Inflammatory macrophage treated with lipopolysaccharide for 1 hour (primary cell): Measurements from ENCODE around the gene ASIC4.

Experiments
- DNase-seq, 2 donors: peaks; one replicate each; pipeline ENCODE4 v3.0.0-alpha.2; 2020 to 2022

Gene ASIC4

DNA sequence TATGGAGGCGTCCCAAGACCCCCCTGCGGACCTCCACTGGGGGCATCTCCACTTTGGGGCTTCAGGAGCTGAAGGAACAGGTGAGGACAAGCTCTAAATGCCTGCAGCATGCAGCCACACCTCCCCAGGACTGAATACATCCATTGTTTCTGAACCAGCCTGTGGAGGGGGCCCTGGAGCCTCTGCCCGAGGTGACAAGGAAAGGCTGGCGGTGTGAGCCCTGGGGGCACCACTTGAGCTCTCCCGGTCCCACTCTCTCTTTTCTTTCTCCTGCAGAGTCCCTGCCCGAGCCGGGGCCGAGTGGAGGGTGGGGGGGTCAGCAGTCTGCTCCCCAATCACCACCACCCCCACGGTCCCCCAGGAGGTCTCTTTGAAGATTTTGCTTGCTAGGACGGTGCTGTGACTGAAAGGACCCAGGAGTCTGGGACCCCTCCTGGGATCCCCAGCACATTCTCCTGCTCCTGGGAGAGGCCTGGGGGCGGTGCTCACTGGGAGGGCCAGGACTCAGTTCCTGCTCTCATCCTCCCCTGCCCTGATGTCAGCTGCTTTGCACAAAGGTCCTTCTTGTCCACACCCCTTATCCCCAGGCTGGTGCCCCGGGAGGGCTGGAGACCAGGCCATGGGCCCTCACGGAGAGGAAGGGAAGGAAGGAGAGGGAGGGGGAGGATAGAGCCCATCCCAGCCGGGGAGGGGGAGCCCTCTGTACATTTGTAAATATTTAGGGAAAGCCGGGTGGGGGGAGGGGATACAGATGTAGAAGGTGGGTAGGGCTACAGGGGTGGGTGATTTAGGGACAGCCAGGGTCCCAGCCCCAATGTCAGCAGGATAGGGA, 23.6 kb downstream of the ASIC4 start:
- no peak for DNase-seq

DNA sequence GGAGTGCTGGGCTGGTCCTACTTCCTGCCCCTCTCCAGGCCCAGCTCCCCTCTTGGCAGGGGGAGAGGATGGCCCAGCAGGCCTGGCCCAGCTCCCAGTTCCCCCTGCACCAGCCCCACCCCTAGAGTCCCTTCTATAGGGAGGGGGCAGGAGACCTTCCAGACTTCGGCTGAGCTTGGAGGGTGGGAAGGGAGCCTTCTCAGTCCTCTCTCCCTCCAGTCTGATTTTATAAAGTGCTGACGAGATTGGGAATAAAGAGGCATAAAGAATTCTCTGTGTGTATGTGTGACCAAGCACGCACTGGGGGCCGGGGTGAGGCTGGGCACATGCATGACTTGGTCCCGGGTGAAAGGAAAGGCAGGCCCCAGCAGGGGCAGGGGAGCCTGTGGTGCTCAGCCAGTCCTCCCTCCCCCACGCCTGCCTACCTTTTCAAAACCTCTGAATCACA, 24.2 kb downstream of the ASIC4 start:
- DNase-seq: no peak

DNA sequence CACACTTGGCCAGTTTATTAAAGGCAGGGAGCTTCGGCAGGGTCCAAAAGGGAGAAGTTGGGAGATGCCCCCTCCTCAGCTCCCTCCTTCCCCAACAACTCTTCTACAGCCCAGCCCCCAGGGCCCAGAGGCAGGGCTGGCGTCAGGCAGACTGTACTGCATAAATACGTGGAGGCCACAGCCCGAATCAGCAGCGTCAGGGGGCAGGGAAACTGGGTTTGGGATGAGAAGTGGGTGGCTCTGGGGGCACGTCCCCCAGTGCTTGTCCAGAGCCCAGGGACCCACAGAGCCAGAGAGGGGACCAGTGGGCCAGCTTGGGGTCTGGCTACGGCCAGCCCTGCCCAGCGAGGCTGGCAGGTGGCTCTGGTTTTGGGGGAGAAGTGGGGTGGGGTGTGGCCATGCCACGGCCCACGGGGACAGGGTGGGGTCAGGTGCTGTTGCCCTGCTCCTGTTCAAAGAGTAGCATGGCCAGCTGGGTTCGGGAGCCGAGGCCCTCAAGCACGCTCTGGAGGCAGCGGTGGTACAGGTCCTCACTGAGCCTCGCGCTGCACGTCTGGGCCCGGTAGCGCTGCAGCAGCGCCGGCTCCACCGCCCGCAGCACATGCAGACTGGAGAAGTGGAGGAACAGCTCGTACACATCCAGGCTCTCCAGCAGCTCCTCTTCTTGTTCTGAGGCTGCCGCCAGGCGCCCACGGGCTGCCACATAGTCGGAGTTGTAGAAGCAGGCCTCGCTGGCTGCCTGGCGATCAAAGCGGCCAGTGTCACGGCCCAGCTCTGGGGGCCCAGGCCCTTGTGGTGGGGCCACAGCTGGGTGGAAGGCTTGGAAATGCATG, 24.9 kb downstream of the ASIC4 start:
- no peak for DNase-seq

DNA sequence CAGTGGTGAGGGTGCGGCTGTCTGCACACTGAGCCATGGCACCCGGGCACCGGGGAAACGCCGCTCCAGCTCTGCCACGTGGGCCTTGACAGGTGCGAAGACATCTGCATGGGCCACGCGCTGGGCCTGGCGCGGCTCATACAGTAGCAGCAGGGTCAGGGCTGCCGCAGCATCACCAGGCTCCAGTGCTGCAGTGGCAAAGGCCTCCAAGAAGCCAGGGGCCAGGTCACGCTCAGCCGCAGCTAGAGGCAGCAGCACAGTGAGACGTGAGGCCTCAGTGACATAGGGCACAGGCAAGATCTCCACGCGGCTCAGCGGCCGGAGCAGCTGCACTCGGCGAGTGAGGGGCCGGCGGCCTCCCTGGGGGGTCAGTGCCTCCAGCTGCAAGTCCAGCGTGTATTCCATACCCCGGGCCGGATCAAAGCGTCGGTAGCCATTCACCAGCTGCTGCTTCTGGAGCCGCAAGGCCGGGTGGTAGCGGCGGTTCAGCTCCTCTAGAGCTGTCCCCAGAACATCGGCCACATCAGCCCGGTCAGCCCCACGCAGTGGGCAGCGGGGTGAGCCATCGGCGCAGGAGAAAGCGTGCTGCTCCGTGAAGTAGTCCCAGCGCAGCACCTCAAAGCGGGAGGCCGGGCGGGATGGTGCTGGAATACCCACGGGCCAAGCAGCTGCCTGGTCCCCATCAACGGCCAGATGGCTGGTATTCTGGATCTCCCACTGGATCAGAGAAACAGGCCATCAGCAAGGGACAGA, 25.8 kb downstream of the ASIC4 start:
- no peak for DNase-seq

DNA sequence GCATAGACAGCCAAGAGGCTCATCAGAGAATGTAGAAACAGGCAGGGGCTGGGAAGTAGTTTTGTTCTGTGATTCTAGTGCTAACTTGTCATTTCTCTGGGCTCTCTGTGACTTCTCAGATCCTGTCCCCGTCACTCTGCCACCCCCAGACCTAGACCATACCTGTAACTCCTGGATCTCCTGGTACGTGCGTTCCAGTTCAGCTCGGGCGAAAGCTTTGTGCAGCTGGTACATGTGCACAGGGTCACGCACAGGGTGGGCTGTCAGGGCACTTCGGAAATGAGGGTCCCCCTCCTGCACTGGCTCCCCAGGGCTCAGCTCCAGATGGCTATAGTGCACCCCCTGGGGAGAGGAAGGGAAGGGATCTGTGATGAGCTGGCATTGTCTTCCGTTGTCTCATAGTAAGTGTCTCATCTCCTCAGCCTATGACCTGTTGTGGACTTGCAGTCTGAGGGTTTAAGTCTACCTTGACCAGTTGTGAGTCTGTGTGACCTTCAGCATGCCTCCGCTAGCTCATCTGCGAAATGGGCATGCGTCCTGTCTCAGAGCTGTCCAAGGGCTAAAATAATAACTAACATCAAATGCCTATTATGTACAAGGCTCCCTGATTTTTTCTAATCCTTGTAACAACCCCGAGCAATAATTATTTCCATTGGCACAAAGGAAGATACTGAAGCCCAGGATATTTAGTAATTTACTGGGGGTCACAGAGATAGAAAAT, 26.7 kb downstream of the ASIC4 start:
- DNase-seq: no peak

DNA sequence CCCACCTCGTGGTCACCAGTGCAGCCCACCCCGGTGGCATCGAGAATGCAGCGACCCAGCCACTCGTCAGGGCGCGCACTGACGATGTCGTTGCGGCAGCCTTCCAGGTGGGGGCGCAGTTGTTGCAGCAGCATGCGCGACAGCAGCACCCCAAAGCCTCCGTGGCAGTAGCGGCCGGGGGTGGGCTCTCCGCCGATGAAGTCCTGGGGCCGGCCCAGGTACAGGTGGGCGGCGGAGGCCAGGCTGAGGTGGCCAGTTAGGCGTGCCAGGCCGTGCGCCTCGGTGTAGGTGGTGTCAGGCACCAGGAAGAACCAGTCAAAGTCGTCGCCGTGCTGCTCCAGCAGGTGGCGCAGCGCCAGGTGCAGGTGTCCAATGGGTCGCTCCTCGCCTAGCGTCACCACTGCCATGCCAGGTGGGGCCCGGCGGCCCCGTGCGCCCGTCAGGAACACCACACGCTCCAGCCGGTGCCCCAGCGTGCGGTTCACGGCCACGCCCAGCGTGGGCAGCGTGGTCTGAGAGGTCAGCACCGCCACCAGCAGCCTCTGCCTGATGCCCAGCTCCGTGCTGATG, 27.4 kb downstream of the ASIC4 start:
- DNase-seq: peak; percentile 35 to 75

DNA sequence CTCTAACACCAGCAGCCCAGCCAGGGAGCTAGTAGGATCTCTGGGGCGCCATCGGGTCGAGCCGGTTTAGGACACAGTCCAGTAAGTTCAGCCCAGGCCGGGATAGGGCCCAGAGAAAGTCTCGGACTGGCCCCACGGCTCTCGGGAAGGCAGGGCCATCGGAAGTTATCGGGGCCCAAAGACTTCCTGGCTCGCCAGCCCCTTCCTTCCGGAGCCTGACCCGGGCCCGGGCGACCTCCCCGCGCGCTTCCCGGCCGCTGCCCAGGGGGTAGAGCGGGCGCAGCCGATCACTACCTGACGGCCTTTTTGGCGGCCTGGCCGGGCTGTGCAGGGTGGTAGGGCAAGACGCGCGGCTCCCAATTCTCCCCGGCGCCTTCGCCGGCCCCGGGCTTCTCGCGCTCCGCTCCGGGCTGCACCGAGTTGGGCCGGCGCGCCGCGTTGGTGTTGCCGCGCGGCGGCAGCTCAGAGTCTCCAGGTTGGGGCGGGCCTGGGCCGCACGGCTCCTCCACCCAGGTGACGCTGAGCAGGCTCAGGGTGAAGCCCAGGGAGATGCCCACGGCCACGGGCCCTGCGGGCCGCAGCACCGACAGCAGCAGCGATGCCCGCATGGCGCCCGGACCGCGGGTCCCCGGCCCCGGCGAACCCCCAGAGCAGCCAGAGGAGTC, 28.8 kb downstream of the ASIC4 start:
- DNase-seq: no peak

DNA sequence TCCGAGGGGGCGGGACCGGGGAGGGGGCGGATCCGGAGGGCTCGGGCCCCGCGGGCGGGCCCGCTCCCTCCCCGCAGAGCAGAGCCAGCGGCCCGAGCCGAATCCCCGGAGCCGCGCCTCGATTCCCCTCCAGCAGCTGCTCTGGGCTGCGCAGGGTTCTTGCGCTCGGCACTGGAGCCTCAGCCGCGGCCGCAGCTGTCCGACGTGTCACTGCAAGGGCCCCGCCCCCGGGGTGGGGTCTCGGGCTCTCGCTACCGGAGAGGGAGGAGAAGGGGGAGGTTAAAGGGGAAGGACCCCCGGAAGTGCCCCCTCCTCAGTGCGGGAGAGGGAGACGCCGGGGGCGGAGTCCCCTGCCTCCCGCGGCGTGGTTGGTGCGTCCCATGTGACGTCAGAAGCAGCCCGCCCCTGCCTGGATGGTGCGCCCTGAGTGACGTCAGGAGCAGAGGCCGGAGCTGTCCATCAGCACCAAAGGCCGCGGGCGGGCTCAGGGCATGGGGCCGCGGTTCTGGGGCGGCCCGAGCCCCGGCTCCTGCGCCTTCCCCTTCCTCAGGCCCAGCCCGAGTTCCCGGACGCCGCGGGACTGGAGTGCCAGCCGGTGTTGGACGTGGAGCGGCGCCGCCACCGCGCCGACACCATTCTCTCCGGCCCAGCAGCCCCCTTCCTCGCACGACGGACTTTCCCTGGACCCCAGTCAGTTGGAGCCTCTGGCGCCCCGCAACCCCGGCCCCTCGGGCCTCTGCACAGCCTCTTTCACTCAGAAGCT, 29.5 kb downstream of the ASIC4 start, which contains the start of the genes CHPF and TMEM198:
Gene CHPF, minus strand, starts transcription at position 214 of the 763 bp plus-strand sequence. CDS start 271 bp downstream, outside the sequence.
Gene TMEM198, plus strand, starts transcription at position 433 of the 763 bp plus-strand sequence. CDS start 700 bp downstream, outside the sequence.
- DNase-seq: peak; percentile 85 to 87

DNA sequence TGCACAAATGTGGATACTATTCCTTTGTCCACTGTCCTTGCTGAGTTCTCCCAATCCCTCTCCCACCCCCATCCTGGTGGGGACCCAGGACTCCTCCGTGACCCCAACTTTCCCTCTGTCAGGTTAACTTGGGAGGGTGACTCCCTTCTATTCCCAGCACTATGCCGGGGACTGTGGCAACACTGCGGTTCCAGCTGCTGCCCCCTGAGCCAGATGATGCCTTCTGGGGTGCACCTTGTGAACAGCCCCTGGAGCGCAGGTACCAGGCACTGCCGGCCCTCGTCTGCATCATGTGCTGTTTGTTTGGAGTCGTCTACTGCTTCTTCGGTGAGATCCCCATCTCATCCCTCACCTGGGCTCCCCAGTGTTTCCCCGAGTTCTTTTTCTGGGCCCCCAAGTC, 30.3 kb downstream of the ASIC4 start:
- DNase-seq: no peak

DNA sequence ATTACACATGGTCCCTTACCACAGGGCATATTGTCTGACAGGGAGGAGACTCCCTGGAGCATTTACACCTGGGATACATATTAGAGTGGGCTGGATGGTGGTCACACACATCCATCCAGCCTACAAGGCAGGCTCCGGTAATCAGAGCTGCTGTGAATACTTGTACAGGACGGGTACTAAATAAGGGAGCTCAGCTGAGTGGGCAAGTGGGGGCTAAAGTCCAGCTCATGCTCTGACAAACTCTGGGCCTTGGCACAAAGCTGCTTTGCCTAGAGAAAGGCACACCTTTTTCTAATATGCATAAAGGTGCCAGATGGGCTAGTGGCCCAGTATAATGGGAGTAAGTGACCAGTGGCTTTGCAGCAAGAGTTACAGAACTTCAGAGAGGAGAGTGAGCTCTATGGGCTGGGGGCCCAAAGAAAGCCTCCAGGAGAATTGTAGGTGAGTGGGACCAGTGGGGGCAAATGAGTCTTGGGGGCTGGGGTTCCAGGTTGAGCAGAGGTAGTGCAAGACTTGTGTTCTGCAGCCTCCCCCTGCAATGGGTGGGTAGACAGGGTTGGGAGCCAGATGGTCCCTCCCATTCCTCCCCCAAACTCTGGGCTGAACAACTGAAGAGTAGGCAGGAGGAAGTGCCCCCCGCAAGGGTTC, 31.1 kb downstream of the ASIC4 start:
- no peak for DNase-seq

DNA sequence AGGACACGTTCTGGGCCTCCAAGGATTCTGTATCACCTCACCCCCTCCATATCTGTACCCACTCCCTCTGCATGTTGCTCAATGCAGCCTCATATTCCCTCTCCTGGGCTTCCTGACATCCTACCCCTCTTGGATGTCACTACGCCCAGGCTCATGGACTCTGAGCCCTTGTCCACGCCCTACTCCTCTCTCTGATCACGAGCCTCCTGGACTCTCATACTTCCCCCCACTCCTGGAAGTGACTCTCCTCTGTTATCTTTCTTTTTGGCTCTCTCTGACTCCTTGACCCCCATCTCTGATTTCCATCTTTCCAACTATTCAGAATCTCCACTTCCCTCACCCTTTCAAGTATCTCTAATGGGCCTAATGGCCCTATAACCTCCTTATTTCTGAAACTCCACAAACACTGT, 31.7 kb downstream of the ASIC4 start:
- no peak for DNase-seq

DNA sequence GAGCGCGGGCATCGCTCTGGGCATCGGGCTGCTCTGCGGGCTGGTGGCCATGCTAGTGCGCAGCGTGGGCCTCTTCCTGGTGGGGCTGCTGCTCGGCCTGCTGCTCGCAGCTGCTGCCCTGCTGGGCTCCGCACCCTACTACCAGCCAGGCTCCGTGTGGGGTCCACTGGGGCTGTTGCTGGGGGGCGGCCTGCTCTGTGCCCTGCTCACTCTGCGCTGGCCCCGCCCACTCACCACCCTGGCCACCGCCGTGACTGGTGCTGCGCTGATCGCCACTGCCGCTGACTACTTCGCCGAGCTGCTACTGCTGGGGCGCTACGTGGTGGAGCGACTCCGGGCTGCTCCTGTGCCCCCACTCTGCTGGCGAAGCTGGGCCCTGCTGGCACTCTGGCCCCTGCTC, 33.3 kb downstream of the ASIC4 start:
- DNase-seq: no peak

DNA sequence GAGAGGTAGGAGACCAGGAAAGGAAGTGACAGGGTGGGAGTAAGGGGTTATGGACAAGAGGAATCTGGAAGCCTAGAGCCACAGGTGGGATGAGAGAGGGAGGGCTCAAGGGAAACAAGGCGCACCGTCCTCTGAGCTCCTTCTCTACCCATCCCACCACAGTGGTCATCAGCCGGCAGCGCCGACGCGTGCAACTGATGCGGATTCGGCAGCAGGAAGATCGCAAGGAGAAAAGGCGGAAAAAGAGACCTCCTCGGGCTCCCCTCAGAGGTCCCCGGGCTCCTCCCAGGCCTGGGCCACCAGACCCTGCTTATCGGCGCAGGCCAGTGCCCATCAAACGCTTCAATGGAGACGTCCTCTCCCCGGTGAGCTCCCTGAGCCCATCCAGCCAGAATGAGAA, 34.7 kb downstream of the ASIC4 start:
- no peak for DNase-seq

DNA sequence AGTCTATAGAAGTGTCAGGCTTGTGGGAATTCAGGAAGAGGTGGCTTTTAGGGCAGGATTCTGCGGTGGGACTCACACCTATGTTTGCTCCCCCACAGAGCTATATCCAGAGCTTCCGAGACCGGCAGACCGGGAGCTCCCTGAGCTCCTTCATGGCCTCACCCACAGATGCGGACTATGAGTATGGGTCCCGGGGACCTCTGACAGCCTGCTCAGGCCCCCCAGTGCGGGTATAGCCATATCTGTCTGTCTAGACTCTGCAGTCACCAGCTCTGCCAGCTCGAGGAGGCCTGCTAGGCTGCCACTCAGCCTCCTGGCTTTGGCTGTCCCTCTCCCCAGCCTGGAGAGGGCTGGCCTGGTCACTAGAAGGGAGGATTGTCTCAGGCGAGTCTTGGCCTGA, 35.3 kb downstream of the ASIC4 start:
- DNase-seq: no peak

DNA sequence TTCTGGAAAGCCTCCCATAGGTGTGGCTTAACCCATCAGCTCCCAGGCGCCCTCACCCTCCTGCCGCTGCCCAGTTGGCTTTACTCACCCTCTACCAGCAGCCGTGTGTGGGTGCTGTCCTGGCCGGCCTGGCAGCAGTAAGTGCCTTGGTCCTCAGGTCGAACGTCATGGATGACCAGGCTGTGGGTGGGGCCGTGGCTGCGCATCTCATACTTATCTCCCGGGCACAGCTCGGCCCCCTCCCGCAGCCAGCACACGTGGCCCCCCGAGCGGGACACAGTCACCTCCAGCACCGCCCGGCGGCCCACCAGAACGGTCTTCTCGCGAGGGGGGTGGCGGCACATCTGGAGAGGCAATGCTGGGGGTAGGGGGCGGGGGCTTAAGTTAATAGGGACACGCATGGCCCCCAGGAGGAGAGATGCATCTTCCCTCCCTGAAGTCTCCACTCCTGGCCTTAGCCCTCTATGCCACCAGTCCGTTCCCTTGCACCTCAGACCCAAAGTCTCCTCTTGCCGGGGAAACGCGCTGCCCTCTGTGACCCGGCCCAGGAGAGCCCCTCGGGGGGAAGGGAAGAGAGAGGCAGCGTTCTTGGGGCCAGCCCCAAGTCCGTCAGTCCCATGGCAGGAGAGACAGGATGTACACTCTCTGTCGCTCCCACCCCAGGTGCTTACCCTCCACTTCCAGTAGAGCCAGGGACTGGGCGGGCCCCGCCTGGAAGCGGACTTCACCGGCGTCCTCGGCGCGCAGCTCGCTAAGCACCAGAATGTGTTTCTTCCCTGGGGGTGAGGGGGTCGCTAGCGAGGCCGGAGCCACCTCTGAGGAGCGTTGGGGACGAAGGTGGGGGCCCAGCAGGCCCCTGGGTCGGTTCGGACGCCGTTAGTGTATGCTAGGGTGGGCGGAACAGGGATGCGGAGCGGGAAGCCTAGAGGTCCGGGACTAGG, 37.4 kb downstream of the ASIC4 start:
- no peak for DNase-seq

DNA sequence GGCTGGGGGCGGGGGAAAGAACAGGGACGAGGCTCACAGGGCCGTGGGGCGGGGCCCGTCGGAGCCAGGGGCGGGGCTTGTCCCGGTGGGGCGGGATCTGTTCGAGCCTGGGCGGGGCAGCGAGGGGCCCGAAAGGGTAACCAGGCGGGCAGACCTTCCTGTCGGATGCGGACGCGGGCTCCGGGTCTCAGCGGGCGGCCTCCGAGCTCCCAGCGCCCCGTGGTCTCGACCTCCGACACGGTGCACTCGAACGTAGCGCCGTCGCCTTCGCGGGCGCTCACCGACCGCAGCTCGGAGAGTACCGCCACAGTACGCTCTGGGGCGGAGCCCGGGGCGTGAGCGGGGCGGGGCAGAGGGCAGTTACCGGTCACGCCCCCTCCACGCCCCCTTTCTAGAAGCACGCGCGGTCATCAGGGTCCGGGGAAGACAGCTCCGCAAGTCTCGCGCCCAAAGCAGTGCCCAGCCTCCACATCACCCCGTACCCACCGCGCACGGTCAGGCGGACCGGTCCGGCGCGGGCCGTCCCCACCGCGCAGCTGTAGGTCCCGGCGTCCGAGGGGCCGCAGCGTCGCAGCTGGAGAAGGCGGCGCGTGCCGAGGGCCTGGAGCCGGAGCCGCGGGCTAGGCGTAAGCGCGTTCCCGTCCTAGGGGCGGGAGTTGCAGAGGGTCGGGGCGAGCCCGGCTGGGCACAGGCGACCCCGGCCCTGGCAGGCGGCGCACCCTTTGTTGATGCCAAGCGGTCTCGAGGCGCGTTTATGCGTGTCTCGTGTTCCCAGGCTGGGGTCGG, 38.3 kb downstream of the ASIC4 start:
- peak; percentile 63 to 84 for DNase-seq

DNA sequence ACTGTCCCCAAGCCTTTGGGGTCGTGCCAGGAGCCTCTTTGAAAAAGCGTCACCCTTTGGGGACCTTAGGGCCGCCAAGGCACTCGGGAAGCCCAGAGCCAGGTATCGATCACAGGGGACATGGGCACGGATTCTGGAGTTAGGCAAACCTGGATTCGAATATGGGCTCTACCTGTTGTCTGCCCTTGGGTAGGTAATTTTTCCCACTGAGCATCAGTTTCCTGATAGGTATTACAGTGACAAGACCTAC, 38.8 kb downstream of the ASIC4 start:
- DNase-seq: no peak

DNA sequence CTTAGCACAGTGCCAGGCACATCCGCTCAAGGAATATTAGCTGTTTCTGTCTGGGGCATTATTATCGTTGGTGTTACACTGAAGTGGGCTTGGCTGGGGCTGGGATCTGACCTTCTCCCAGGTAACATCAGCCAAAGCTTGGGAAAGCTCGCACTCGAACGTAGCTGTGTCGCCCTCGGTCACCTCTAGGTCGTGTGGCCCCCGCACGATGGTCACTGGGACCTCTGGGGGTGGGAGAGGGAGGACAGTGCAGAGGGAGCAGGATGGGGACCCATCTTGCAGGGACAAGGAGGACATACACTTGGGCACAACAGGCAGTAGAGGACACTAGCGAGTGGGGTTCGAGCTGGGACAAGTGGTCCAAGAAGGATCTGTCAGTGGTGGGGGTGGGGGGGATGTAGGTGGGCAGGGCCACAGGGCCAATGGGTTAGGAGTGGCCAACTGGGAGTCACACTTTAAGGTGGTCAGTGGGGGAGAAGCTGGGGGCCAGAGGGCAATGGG, 39.2 kb downstream of the ASIC4 start:
- DNase-seq: no peak
